Subcutaneous adipose tissue (tissue), 4 donors: Measurements from ENCODE around the gene KCNA3. TPM values are rescaled to one million over a fixed set of nuclear protein-coding genes. Genes with fewer than 3 reads are reported as not detected.

Source experiments
- total RNA-seq, 4 donors: library from RNA; depleted of rRNA; stranded (reverse); fragments of >200 nt; gene quantifications; one replicate each; pipeline ENCODE4 v1.1.0, GENCODE V29; 2016
- TF ChIP-seq, protein P1 (sequence below): fragments of 450-650 bp; IDR thresholded peaks from one replicate; pipeline ENCODE4 v1.5.1; 2016; ENCODE audit warnings: low read depth, mild to moderate bottlenecking, control low read depth, antibody characterized with exemption, moderate library complexity

KCNA3 gene
- total RNA-seq, 4 donors from 2014 or later = 0.38 to 2.2 (median 1.4) TPM

DNA sequence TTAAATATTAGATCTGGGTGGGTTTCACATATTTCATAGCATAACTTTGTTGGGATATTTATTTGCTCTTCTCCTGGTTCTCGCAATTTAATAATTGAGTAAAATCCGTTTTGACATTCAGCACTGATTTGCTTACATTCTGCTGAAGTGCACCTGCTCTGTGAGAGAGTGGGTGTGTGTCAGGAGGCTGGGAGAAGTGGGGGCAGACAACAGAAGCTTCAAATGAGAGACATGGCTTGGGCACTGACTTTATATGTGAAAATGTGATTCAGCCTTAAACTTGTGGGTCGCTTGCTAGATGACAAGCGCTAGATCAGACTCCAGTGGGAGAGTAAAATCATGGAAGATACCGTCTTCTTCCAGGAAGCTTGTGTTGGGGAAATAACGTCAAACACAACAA, 36.2 kb downstream of the KCNA3 start:
- TF ChIP-seq, protein P1, sequence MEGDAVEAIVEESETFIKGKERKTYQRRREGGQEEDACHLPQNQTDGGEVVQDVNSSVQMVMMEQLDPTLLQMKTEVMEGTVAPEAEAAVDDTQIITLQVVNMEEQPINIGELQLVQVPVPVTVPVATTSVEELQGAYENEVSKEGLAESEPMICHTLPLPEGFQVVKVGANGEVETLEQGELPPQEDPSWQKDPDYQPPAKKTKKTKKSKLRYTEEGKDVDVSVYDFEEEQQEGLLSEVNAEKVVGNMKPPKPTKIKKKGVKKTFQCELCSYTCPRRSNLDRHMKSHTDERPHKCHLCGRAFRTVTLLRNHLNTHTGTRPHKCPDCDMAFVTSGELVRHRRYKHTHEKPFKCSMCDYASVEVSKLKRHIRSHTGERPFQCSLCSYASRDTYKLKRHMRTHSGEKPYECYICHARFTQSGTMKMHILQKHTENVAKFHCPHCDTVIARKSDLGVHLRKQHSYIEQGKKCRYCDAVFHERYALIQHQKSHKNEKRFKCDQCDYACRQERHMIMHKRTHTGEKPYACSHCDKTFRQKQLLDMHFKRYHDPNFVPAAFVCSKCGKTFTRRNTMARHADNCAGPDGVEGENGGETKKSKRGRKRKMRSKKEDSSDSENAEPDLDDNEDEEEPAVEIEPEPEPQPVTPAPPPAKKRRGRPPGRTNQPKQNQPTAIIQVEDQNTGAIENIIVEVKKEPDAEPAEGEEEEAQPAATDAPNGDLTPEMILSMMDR = no peak

DNA sequence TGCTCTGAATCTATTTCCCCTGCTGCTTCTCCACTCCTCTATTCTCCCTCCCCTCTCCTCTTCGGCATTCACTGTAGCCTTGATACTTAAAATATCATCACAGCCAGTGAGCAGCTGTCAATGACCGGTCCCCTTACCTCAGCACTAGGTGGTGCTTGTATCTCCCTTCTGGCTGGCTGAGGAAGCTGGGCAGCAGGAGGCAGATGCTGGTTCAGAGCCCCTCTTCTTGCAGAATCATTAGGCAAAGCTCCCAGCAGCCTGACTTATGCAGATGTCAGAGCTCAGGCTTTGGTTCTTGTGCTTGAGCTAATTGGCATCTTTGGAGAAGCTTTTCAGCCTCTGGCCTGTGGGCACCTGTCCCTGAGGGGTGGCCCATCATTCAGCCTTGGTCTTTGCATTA, 36.7 kb downstream of the KCNA3 start:
- TF ChIP-seq, protein P1 = no peak

DNA sequence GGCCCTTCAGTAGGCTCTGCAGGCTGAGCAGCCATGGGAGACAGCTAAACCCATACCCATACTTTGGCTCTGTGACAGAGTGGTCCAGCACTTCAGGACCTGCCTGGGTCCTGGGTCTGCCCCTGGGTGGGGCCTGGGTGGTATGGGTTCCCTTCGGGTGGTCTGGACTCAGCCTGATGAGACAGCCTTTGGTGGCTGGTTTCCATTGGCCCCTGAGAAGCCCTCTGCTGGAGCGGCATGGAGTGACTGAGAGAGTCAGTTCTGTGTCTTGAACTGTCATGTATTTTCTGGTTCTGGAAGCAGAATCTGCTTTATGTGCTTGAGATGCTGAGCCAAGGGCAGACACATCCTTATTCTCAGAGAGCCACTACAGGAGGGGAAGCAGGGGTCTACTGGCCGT, 37.3 kb downstream of the KCNA3 start:
- TF ChIP-seq, protein P1 = no peak

DNA sequence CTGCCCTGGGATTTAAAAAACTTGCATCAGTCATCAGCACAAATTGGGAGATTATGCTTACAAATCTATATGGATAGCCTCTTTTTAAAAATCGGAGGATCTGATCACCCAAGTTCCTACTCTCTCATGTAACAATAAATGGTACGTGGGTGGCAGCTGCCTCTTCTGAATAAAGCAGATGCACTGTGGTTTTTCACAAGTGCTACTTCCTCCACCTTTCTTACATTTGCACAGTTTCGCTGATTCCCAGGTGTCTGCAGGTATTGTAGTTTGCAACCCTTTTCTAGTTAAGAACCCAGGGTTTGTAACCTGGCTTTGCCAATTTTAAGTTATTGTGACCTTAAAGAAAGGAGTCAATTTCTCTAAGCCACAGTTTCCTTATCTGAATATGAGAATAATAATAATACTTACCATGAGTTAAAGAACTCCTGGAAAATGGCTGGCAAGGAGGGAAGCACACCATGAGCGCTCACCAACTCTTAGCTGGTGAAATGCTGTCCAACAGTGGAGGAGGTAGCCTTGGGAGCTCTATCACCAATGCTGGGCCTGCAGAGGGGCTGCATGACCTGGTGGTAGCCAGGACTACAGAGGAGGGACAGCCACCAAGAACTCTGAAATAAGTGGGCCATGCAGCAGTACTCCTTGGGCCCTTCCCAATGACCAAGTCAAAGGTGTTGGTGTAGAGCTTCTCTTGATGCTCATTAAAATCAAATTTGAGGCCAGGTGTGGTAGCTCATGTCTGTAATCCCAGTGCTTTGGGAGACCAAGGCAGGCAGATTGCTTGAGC, 38.4 kb downstream of the KCNA3 start:
- TF ChIP-seq, protein P1 = no peak

DNA sequence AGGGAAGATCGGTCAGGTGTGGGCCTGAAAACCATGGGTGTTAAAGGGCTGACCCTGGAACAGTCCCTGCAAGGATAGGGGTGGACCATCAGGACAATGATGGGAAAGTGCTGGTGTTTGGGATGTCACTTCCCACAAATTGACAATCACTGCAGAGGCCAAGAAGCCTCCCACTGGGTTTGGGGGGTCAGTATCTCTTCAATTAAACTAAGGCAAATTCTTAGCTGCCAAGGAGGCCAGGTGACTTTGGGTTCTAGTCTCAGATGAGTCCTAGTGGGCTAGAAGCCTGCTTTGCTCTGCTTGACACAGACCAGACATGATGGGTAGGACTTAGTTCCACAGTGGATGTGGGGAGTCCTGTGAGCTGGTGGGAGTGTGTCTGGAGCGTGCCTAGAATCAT, 39.3 kb downstream of the KCNA3 start:
- TF ChIP-seq, protein P1 = no peak

DNA sequence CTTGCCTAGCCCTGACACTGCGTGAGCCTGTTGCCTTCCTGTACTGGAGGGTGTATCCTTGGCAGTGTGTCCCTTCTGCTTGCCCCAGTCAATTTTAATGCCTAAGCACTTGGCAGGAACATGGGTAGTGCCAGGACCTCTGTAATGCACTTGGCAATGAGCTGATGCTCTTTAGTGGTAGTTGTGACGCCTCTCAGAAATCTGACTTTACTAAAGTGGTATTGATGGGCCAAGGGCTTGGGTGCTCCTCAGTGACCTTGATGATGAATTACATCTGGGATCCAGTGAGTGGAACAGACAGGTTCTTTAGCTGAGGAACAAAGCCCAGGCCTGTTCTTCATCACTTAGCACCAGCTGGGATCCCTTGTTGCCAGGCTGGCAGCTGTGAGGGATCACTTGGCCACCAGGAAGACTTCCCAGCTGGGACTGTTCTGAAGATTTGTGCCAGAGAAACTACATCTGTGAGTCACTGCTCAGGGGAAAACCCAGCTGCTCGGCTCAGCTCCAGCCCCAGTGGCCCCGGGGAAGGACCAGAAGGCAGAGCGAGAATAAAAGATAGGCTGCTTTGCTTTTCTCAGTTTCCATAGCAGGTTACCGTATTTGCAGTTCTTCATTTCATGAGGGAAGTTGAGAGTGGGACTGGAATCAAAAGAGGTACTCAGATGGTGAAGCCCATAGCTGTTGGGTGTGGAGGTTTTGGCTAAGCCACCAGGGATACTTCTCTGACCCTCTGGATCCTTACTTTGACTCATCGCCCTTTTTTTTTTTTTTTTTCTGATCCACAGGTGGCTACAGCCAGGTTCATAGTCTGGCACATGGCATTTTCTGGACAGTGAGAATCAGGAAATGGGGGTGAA, 40.1 kb downstream of the KCNA3 start:
- TF ChIP-seq, protein P1 = no peak

DNA sequence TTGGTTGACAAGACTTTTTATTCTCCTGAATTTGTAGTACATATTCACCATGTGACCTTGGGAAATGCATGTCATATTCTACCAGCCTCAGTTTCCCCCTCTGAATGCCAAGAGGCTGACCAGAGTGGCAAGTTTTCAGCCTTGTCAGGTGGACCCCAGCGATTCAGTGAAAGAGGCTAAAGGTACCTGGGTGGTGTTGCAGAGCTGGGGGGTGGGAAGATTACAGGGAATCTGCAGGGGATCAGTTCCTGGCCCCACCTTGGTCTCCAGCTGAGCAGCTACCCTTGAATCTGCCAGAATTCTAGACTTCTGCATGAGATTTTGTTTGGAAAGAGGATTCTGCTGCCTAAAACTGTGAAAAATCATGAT, 40.7 kb downstream of the KCNA3 start:
- TF ChIP-seq, protein P1 = no peak
